Fibroblast of the conjunctiva (primary cell): Measurements from ENCODE around the gene AHRR.
"Not testable (repeated sequence)": the region's sequence is repeated elsewhere in the genome, so short reads cannot be mapped to it uniquely, and the experiment has no call there.

Source experiments
- DNase-seq: peaks from one replicate; pipeline ENCODE4 v3.0.0-alpha.2; 2010; ENCODE audit warnings: low read depth

AHRR gene

GRCh38 chr5:459562-460272 lies 138.2 kb downstream of the AHRR start:
- no peak for DNase-seq

GRCh38 chr5:460273-460625 lies 138.7 kb downstream of the AHRR start:
- no peak for DNase-seq

- no peak for DNase-seq
These were observed 140.6 kb downstream of the AHRR start for GRCh38 chr5:462051-462481.

GRCh38 chr5:463301-463700 lies 141.8 kb downstream of the AHRR start:
- DNase-seq = no peak

GRCh38 chr5:463952-464351 lies 142.4 kb downstream of the AHRR start:
- no peak for DNase-seq

GRCh38 chr5:464446-464842 lies 142.9 kb downstream of the AHRR start:
- no peak for DNase-seq

GRCh38 chr5:464843-465590 lies 143.5 kb downstream of the AHRR start:
- DNase-seq = no peak

GRCh38 chr5:465591-466403 lies 144.3 kb downstream of the AHRR start:
- DNase-seq = no peak

GRCh38 chr5:466661-467310 lies 145.3 kb downstream of the AHRR start:
- DNase-seq = no peak

GRCh38 chr5:468401-468800 lies 146.9 kb downstream of the AHRR start:
- DNase-seq = no peak

- DNase-seq = no peak
These were observed 148.4 kb downstream of the AHRR start for GRCh38 chr5:469752-470483.

GRCh38 chr5:470961-471749 lies 149.6 kb downstream of the AHRR start:
- no peak for DNase-seq

GRCh38 chr5:471750-472058 lies 150.2 kb downstream of the AHRR start:
- DNase-seq = no peak

- DNase-seq = no peak
These were observed 150.7 kb downstream of the AHRR start for GRCh38 chr5:472076-472655.

- peak; percentile 32 for DNase-seq
These were observed 151.4 kb downstream of the AHRR start for GRCh38 chr5:472656-473550.

GRCh38 chr5:473551-474192 lies 152.2 kb downstream of the AHRR start:
- DNase-seq = no peak

GRCh38 chr5:474232-474839 lies 152.8 kb downstream of the AHRR start:
- DNase-seq = not testable (repeated sequence)

GRCh38 chr5:474840-475661 lies 153.5 kb downstream of the AHRR start:
- no peak for DNase-seq
